ENCODE data around the gene OSCAR. TPM values are rescaled to one million over a fixed set of nuclear protein-coding genes. Genes with fewer than 3 reads are reported as not detected.

OSCAR gene, protein sequence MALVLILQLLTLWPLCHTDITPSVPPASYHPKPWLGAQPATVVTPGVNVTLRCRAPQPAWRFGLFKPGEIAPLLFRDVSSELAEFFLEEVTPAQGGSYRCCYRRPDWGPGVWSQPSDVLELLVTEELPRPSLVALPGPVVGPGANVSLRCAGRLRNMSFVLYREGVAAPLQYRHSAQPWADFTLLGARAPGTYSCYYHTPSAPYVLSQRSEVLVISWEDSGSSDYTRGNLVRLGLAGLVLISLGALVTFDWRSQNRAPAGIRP
- 1 to 10 TPM in 3 of 4 donors, under 1 TPM in 1; 0.49 to 2.7 (median 1.8) TPM for total RNA-seq

DNA sequence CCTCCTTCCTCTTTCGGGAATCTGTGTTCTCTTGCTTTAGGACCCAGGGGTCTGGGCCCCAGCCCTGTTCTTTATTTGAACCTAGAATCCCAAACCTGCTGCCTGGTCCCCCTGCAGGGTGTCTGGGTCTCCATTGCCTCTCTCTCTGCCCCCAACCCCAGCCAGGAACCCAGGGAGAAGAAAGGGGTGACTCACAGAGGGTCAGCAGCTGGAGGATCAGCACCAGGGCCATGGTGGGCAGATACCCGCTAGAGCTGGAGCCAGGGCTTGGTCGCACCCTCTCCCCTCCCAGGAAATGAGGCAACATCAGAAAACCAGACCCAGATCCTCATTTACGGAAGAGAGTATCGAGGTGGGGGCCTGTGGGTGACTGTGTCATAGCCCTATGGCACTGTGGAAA lies at the start of gene OSCAR:
OSCAR (minus strand) TSS at position 243 of the 400 bp plus-strand sequence; CDS start at position 232, 11 bp downstream.
- H3K4me3 ChIP-seq = no peak within 1 kb of the TSS
- 36% methylated on average over 5 of the region's 5 CpGs for WGBS
- H3K4me1 ChIP-seq = peaks cover 29% of the 10 kb centered on the region
- no peak within 1 kb of the TSS for H3K27ac ChIP-seq
- H3K9me3 ChIP-seq = no peaks in the 10 kb centered on the region
- TF ChIP-seq POLR2A (IDR thresholded peaks at IDR 0.05) (no peak), CTCF (IDR thresholded peaks at IDR 0.05) (no peak), EP300 (IDR thresholded peaks at IDR 0.05) (no peak), POLR2AphosphoS5 (IDR thresholded peaks at IDR 0.05) (no peak)
- peaks cover 6% of the 10 kb centered on the region for H3K36me3 ChIP-seq
- DNase-seq (ENCODE audit: low spot score in 2 of 2) = no peak
- H3K27me3 ChIP-seq = no peaks in the 10 kb centered on the region

DNA sequence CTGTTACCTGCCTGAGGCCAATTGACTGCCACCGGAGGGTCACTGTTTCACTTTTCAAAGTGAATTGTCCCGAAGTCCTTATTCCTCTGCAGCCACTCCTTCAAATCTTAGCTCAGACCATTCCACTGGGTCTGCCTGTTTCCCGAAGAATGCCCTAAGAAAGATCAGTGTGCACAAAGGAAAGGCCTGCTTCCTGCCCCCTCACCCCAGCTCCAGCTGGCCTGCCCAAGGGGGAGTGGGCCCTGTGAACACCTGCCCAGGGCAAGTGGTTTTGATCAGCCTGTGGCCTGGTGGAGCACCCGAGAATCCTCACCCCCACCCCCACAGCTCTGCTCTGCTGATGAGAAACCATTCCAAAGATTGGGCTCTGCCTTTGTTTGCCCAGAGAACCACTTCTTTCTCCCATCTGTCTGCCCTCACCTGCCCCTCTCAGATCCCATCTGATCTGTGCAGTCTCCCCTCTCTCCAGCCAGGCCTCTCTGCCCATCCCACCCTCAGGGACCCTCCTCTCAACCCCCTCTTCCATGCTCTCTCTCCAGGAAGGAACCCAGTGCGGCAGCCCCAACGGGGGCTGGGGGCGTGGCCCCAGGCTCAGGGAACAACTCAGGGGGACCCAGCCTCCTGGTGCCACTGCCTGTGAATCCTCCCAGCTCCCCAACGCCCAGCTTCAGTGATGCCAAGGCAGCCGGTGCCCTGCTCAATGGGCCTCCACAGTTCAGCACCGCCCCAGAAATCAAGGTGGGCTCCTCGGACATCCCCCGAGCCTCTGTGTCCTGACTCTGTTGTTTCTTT lies 48.6 kb upstream of the OSCAR start:
- Histone ChIP-seq H3K27me3 (no peaks in the 10 kb centered on the region), H3K4me1 (no peaks in the 10 kb centered on the region), H3K4me3 (no peak overlapping the region), H3K9me3 (no peaks in the 10 kb centered on the region), H3K36me3 (peaks cover 100% of the 10 kb centered on the region), H3K27ac (no peak overlapping the region)
- DNase-seq (ENCODE audit: low spot score in 2 of 2) = no peak
- 81% methylated on average over 12 of the region's 12 CpGs for WGBS
- TF ChIP-seq POLR2AphosphoS5 (IDR thresholded peaks at IDR 0.05) (no peak), POLR2A (IDR thresholded peaks at IDR 0.05) (no peak), CTCF (IDR thresholded peaks at IDR 0.05) (no peak), EP300 (IDR thresholded peaks at IDR 0.05) (no peak)

DNA sequence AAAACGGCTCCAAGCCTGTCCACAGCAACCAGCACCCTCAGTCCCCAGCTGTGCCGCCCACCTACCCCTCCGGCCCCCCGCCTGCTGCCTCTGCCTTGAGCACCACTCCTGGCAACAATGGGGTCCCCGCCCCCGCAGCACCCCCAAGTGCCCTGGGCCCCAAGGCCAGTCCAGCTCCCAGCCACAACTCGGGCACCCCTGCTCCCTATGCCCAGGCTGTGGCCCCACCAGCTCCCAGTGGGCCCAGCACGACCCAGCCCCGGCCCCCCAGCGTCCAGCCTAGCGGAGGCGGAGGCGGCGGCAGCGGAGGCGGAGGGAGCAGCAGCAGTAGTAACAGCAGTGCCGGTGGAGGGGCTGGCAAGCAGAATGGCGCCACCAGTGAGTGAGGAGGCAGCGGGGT lies 47.6 kb upstream of the OSCAR start:
- H3K9me3 ChIP-seq = no peaks in the 10 kb centered on the region
- H3K4me1 ChIP-seq = no peaks in the 10 kb centered on the region
- DNase-seq (ENCODE audit: low spot score in 2 of 2) = no peak
- WGBS = 87% methylated on average over 6 of the region's 19 CpGs
- peaks cover 100% of the 10 kb centered on the region for H3K36me3 ChIP-seq
- H3K27ac ChIP-seq = no peak overlapping the region
- no peak overlapping the region for H3K4me3 ChIP-seq
- H3K27me3 ChIP-seq = no peaks in the 10 kb centered on the region
- TF ChIP-seq CTCF (IDR thresholded peaks at IDR 0.05) = no peak
- no peak for TF ChIP-seq POLR2A (IDR thresholded peaks at IDR 0.05)
- no peak for TF ChIP-seq EP300 (IDR thresholded peaks at IDR 0.05)
- TF ChIP-seq POLR2AphosphoS5 (IDR thresholded peaks at IDR 0.05) = no peak

DNA sequence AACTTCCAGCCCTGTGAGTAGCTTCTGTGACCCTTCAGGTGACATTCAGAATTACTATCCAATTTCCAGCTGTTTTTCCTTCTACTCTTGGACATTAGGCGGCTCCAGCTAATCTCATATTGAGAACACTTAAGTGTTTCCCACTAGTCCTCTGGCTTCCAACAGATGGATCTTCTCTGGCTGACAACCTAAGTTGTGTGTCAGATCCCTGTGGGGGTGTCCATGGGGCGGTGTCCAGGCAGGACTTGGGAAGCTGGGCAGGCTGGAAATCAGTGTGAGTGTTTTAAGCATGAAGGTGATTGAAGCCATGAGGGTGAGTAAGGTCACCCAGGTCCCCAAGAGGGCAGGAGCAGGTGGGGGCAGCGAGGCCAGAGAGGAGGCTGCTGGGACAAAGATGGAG lies 47.1 kb upstream of the OSCAR start:
- Histone ChIP-seq H3K27me3 (no peaks in the 10 kb centered on the region), H3K9me3 (no peaks in the 10 kb centered on the region), H3K4me3 (no peak overlapping the region), H3K4me1 (no peaks in the 10 kb centered on the region), H3K27ac (no peak overlapping the region), H3K36me3 (peaks cover 100% of the 10 kb centered on the region)
- DNase-seq (ENCODE audit: low spot score in 2 of 2) = no peak
- 94% methylated on average over 3 of the region's 3 CpGs for WGBS
- TF ChIP-seq EP300 (IDR thresholded peaks at IDR 0.05) = no peak
- no peak for TF ChIP-seq CTCF (IDR thresholded peaks at IDR 0.05)
- no peak for TF ChIP-seq POLR2A (IDR thresholded peaks at IDR 0.05)
- no peak for TF ChIP-seq POLR2AphosphoS5 (IDR thresholded peaks at IDR 0.05)

DNA sequence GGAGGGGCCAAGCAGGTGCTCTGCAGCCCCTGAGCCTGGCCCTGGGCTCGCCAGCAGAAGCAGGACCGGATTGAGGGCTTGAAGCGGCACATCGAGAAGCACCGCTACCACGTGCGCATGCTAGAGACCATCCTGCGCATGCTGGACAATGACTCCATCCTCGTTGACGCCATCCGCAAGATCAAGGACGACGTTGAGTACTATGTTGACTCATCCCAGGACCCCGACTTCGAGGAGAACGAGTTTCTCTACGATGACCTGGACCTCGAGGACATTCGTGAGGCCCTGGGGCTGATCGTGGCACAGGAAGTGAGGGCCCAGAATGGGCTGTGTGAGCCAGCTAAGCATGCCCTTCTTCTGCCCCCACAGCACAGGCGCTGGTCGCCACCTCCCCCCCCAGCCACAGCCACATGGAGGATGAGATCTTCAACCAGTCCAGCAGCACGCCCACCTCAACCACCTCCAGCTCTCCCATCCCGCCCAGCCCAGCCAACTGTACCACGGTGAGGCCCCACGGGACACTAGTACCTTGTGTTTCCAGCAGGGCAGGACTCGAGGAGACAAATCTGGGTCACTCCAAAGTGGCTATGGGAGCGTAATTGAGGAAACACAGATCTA lies 45.0 kb upstream of the OSCAR start:
- no peak overlapping the region for H3K27ac ChIP-seq
- H3K4me1 ChIP-seq = peaks cover 5% of the 10 kb centered on the region
- DNase-seq (ENCODE audit: low spot score in 2 of 2) = no peak
- H3K9me3 ChIP-seq = no peaks in the 10 kb centered on the region
- 94% methylated on average over 20 of the region's 28 CpGs for WGBS
- TF ChIP-seq POLR2A (IDR thresholded peaks at IDR 0.05) (no peak), CTCF (IDR thresholded peaks at IDR 0.05) (no peak), POLR2AphosphoS5 (IDR thresholded peaks at IDR 0.05) (no peak), EP300 (IDR thresholded peaks at IDR 0.05) (no peak)
- H3K4me3 ChIP-seq = no peak overlapping the region
- peaks cover 89% of the 10 kb centered on the region for H3K36me3 ChIP-seq
- H3K27me3 ChIP-seq = no peaks in the 10 kb centered on the region

All from suprapubic skin (tissue), 4 donors.